GM12873 (cell line): ENCODE data around the gene DDX50.

Experiments used
- TF ChIP-seq, protein P1 (sequence below): IDR thresholded peaks from 2 replicates; pipeline ENCODE4 v1.5.1; 2012; ENCODE audit warnings: low read depth, mild to moderate bottlenecking, moderate library complexity, low read length, control low read depth; ENCODE audit not compliant: insufficient read depth; ENCODE audit errors: missing control alignments

DDX50 gene, protein sequence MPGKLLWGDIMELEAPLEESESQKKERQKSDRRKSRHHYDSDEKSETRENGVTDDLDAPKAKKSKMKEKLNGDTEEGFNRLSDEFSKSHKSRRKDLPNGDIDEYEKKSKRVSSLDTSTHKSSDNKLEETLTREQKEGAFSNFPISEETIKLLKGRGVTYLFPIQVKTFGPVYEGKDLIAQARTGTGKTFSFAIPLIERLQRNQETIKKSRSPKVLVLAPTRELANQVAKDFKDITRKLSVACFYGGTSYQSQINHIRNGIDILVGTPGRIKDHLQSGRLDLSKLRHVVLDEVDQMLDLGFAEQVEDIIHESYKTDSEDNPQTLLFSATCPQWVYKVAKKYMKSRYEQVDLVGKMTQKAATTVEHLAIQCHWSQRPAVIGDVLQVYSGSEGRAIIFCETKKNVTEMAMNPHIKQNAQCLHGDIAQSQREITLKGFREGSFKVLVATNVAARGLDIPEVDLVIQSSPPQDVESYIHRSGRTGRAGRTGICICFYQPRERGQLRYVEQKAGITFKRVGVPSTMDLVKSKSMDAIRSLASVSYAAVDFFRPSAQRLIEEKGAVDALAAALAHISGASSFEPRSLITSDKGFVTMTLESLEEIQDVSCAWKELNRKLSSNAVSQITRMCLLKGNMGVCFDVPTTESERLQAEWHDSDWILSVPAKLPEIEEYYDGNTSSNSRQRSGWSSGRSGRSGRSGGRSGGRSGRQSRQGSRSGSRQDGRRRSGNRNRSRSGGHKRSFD

DNA sequence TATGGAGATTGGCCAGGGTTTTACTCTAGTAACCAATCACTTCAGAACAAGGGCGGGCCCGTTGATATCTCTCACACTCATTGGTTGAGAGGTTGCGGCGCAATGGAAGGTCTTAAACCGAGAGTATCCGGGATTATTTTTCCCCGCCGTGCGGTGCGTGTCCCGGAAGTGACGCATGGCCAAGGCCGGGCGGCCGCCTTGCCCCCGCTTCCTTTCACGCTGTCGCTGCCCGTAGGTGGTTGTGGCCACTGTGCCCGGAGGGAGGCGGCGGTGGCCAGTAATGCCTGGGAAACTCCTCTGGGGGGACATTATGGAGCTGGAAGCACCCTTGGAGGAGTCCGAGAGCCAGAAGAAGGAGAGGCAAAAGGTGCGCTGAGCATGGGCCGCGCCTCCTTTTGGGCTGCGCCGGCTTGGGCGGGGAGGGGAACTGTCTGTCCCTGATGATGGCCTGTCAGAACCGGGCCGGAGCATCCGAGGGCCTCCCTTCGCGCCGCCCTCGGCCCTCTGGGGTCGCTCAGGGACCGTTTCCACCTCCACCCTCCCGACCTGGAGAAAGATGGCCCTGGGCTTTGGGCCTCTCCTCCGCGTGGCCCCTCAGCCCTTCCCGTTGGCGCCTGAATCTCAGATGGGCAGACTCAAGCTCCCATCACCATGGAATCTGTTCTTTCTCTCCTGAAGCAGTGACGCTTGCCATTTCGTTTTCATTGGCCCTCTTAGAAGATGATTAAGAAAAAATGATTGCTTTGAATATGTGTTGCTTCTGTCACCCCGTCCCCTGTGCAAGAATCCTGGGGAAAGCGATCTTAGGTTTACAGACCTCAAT is at the start of gene DDX50:
DDX50 (plus strand) TSS at position 211 of the 823 bp plus-strand sequence; CDS start at position 281, 70 bp downstream.
- TF ChIP-seq, protein P1, sequence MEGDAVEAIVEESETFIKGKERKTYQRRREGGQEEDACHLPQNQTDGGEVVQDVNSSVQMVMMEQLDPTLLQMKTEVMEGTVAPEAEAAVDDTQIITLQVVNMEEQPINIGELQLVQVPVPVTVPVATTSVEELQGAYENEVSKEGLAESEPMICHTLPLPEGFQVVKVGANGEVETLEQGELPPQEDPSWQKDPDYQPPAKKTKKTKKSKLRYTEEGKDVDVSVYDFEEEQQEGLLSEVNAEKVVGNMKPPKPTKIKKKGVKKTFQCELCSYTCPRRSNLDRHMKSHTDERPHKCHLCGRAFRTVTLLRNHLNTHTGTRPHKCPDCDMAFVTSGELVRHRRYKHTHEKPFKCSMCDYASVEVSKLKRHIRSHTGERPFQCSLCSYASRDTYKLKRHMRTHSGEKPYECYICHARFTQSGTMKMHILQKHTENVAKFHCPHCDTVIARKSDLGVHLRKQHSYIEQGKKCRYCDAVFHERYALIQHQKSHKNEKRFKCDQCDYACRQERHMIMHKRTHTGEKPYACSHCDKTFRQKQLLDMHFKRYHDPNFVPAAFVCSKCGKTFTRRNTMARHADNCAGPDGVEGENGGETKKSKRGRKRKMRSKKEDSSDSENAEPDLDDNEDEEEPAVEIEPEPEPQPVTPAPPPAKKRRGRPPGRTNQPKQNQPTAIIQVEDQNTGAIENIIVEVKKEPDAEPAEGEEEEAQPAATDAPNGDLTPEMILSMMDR, result no peak

DNA sequence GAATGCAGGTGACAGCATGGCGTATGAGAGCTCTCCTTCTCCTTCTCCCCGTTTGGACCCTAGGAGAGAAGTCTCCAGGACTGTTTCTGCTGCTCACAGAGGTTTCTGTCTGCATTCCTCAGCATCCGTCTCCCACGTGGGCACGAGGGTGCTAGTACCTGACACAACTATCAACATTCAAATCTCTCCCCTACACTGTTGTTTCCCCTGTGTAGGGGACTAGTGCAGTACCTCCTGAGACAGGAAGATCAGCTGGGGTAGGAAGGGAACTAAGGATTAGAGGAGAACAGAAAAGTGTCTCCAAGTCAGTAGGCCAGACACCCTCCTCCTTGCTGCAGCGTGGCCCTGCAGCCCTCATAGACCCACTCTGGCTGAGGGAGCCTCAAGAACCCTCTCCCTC is 44.8 kb upstream of the DDX50 start:
- TF ChIP-seq, protein P1, result no peak

DNA sequence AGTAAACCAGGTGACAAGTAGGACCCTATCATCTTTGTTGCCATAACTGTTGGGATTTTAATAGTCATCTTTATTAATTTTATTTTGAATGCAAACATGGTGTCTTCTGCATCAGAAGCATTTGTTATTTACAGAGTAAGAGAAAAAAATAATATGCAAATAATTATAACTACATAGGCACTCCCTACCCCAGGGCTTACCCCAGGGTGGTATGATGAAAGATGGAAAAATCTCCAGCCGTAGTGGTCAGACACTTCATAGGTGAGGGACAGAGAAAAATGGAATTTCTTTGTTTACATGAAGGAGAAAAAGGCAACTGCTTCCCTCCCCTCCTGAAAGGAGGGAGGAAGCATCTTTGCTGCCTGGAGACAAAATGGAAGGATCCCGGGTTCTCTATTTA is 44.1 kb upstream of the DDX50 start:
- TF ChIP-seq, protein P1, result no peak

DNA sequence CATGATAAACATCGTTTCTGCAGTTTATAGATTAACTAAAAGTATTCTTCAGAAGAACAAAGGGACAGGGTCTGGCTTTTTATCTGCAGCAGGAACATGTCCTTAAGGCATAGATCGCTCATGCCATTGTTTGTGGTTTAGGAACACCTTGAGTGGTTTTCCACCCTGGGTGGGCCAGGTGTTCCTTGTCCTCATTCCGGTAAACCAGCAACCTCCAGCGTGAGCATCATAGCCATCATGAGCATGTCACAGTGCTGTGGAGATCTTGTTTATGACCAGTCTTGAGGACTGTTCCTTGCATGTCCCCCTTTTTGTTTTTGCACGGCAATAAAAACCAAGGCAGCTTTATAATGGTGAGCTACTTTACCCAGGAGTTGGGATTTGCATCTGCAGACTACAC is 39.9 kb upstream of the DDX50 start:
- TF ChIP-seq, protein P1, result no peak

DNA sequence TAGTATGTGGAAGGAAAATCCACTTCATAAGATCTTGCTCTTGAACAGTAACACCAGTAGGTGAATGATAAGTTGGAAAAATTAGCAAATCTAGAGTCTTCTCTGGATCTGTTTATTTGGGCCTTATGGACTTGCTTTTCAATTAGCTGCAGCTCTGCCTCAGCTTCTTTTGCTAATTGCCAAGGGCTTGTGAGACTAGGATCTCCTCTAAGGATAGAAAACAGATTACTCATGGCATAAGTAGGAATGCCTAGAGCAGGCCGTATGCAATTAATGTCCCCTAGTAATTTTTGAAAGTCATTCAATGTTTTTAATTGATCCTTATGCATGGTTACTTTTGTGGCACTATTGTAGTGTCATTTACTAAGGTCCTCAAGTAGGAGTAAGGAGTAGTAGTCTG is 36.5 kb upstream of the DDX50 start:
- TF ChIP-seq, protein P1, result no peak

DNA sequence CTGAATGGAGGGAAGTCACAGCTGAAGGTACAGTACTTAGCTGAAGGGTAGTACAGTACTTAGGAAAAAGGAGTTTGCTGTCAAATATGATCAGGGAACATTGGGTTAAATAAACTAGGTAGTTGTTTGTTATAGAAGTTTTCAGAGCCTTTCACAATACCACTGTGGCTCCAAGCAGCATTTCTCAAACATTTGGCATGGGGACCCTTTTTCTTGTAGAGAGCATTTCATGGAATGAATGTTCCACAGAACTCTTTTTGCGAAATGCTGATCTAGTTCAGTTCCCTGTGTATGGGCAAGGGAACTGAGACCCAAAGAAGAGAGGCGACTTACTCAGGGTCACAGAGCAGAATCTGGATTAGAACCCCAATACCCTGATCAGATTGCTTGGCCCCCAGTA is 31.5 kb upstream of the DDX50 start:
- TF ChIP-seq, protein P1, result no peak
